WTC11 (cell line): Measurements from ENCODE around the gene TDRKH. TPM values are rescaled to one million over a fixed set of nuclear protein-coding genes. Genes with fewer than 3 reads are reported as not detected.

Experiments used
- ATAC-seq: fragments of 200-7000 bp; cut with Tn5 transposase; 2 replicates; pipeline ENCODE4 v1.10.0; 2021; ENCODE audit warnings: mild to moderate bottlenecking, moderate library complexity
- CTCF ChIA-PET: fragments of 300-600 bp; sonication (Branson Sonifier 250); formaldehyde crosslinking; loops from one replicate; lab custom pipeline; 2021; ENCODE audit warnings: antibody characterized with exemption; lab: Charles Lee
- POLR2A ChIA-PET: fragments of 350-600 bp; sonication (Branson Sonifier 250); formaldehyde crosslinking; loops from one replicate; lab custom pipeline; 2021; ENCODE audit warnings: antibody characterized with exemption; lab: Charles Lee
- DNase-seq: peaks from one replicate; pipeline ENCODE4 v3.0.0; 2021; ENCODE audit warnings: low spot score
- H3K27ac Mint-ChIP-seq: 2 replicates; pipeline ENCODE4 v1.8.0; 2021; ENCODE audit warnings: mixed read lengths
- H3K27me3 Mint-ChIP-seq: 2 replicates; pipeline ENCODE4 v1.8.0; 2021; ENCODE audit warnings: low read depth, mild to moderate bottlenecking, moderate library complexity, mixed read lengths
- H3K36me3 Mint-ChIP-seq: 2 replicates; pipeline ENCODE4 v1.8.0; 2021; ENCODE audit warnings: mixed read lengths
- H3K4me1 Mint-ChIP-seq: 2 replicates; pipeline ENCODE4 v1.8.0; 2022; ENCODE audit warnings: mixed read lengths
- H3K4me3 Mint-ChIP-seq: 2 replicates; pipeline ENCODE4 v1.8.0; 2021; ENCODE audit warnings: mild to moderate bottlenecking, moderate library complexity, mixed read lengths
- H3K9me3 Mint-ChIP-seq: 2 replicates; pipeline ENCODE4 v1.8.0; 2021; ENCODE audit warnings: mixed read lengths
- GRHL2 ChIP-seq: fragments of 250-450 bp; sonication (Bioruptor Pico); IDR thresholded peaks from 2 replicates; pipeline ENCODE4 v1.8.0; 2022; ENCODE audit warnings: mild to moderate bottlenecking, moderate library complexity; ENCODE audit not compliant: insufficient replicate concordance, severe bottlenecking
- NR3C1 ChIP-seq: sonication (generic); formaldehyde crosslinking; conservative IDR thresholded peaks from 2 replicates; pipeline ENCODE4 v1.8.1; 2023; ENCODE audit warnings: low read depth, mild to moderate bottlenecking, missing genetic modification reagents
- TEAD4 ChIP-seq: sonication (generic); formaldehyde crosslinking; IDR thresholded peaks from 2 replicates; pipeline ENCODE4 v1.8.0; 2022; ENCODE audit warnings: mild to moderate bottlenecking, missing genetic modification reagents
- ZNF121 ChIP-seq: sonication (generic); formaldehyde crosslinking; IDR thresholded peaks from 2 replicates; pipeline ENCODE4 v1.8.0; 2023; ENCODE audit warnings: missing genetic modification reagents
- ZNF219 ChIP-seq: sonication (generic); formaldehyde crosslinking; IDR thresholded peaks from 2 replicates; pipeline ENCODE4 v1.8.0; 2023; ENCODE audit warnings: missing genetic modification reagents, mild to moderate bottlenecking, borderline replicate concordance
- ZNF232 ChIP-seq: sonication (generic); formaldehyde crosslinking; IDR thresholded peaks from 2 replicates; pipeline ENCODE4 v1.8.0; 2022; ENCODE audit warnings: mild to moderate bottlenecking, missing genetic modification reagents
- ZNF416 ChIP-seq: fragments of 250-450 bp; sonication (Bioruptor Pico); IDR thresholded peaks from 2 replicates; pipeline ENCODE4 v1.9.0; 2021; ENCODE audit warnings: mild to moderate bottlenecking, inconsistent platforms
- total RNA-seq: library from RNA; stranded (reverse); gene quantifications from 3 replicates; pipeline ENCODE4 v1.2.3, GENCODE V29; 2021
- TF ChIP-seq, protein P1 (sequence below): fragments of 250-450 bp; sonication (Bioruptor Pico); IDR thresholded peaks from 2 replicates; pipeline ENCODE4 v1.9.0; 2021; ENCODE audit warnings: mild to moderate bottlenecking, borderline replicate concordance
- TF ChIP-seq, protein P2 (sequence below): fragments of 250-450 bp; sonication (Bioruptor Pico); IDR thresholded peaks from 2 replicates; pipeline ENCODE4 v2.1.2; 2022; ENCODE audit warnings: mild to moderate bottlenecking, moderate library complexity
- TF ChIP-seq, protein P3 (sequence below): sonication (generic); formaldehyde crosslinking; IDR thresholded peaks from 2 replicates; pipeline ENCODE4 v1.8.1; 2022; ENCODE audit warnings: low read depth, mild to moderate bottlenecking, moderate library complexity, missing genetic modification reagents, borderline replicate concordance
- TF ChIP-seq, protein P4 (sequence below): fragments of 250-450 bp; sonication (Bioruptor Pico); IDR thresholded peaks from 2 replicates; pipeline ENCODE4 v1.9.0; 2021; ENCODE audit warnings: mild to moderate bottlenecking
- TF ChIP-seq, protein P5 (sequence below): sonication (generic); formaldehyde crosslinking; IDR thresholded peaks from 2 replicates; pipeline ENCODE4 v1.8.1; 2022; ENCODE audit warnings: mild to moderate bottlenecking, moderate library complexity, missing genetic modification reagents

Gene TDRKH
- total RNA-seq, 1 experiment from 2014 or later = 21.8 TPM

DNA sequence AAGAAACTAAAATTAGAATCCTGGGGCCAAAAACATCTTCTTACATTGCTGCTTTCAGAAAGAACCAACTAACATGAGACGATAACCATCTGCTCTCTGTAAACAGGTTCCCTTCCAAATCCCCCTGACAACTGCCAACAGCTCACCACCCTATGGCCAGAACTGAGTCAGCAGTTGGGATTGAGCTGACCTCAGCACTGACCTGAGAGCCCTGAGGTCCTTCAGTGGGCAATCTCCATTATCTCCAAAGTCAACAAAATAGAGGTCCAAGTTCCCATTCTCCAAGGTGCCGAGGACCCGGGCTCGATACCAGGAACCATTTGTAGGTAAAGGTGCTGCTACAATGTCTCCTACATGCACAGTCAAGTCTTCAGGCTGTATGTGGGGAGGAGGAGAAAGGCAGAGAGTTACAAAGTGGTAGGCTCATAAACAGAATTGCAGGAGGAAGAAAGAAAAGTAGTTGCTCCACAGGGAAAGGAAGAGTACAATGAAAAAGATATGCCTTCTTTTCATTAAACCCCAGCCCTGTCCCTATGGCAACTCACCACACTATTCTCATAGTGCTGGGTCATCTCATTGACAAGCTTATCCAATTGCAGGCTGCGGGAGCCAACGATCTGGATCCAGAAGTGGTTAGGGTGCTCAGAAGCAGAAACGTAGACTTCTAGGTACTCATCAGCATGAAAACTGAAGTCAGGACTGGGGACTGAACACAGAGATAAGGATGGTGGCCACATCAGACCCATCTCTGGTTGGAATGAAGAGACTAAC is 14.2 kb downstream of the TDRKH start:
- POLR2A ChIA-PET = no interaction called here
- Mint-ChIP-seq H3K4me1 (no peaks in the 10 kb centered on the region), H3K27ac (no peak overlapping the region), H3K4me3 (no peak overlapping the region), H3K36me3 (peaks cover 41% of the 10 kb centered on the region), H3K9me3 (no peaks in the 10 kb centered on the region), H3K27me3 (no peaks in the 10 kb centered on the region)
- CTCF ChIA-PET = no interaction called here
- ATAC-seq (no peak), DNase-seq (no peak)
- TF ChIP-seq, protein P1, sequence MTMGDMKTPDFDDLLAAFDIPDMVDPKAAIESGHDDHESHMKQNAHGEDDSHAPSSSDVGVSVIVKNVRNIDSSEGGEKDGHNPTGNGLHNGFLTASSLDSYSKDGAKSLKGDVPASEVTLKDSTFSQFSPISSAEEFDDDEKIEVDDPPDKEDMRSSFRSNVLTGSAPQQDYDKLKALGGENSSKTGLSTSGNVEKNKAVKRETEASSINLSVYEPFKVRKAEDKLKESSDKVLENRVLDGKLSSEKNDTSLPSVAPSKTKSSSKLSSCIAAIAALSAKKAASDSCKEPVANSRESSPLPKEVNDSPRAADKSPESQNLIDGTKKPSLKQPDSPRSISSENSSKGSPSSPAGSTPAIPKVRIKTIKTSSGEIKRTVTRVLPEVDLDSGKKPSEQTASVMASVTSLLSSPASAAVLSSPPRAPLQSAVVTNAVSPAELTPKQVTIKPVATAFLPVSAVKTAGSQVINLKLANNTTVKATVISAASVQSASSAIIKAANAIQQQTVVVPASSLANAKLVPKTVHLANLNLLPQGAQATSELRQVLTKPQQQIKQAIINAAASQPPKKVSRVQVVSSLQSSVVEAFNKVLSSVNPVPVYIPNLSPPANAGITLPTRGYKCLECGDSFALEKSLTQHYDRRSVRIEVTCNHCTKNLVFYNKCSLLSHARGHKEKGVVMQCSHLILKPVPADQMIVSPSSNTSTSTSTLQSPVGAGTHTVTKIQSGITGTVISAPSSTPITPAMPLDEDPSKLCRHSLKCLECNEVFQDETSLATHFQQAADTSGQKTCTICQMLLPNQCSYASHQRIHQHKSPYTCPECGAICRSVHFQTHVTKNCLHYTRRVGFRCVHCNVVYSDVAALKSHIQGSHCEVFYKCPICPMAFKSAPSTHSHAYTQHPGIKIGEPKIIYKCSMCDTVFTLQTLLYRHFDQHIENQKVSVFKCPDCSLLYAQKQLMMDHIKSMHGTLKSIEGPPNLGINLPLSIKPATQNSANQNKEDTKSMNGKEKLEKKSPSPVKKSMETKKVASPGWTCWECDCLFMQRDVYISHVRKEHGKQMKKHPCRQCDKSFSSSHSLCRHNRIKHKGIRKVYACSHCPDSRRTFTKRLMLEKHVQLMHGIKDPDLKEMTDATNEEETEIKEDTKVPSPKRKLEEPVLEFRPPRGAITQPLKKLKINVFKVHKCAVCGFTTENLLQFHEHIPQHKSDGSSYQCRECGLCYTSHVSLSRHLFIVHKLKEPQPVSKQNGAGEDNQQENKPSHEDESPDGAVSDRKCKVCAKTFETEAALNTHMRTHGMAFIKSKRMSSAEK (CRISPR knock-in tag) = no peak
- TF ChIP-seq, protein P2, sequence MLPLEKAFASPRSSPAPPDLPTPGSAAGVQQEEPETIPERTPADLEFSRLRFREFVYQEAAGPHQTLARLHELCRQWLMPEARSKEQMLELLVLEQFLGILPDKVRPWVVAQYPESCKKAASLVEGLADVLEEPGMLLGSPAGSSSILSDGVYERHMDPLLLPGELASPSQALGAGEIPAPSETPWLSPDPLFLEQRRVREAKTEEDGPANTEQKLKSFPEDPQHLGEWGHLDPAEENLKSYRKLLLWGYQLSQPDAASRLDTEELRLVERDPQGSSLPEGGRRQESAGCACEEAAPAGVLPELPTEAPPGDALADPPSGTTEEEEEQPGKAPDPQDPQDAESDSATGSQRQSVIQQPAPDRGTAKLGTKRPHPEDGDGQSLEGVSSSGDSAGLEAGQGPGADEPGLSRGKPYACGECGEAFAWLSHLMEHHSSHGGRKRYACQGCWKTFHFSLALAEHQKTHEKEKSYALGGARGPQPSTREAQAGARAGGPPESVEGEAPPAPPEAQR (CRISPR knock-in tag) = no peak
- no peak for TF ChIP-seq NR3C1
- TF ChIP-seq, protein P3, sequence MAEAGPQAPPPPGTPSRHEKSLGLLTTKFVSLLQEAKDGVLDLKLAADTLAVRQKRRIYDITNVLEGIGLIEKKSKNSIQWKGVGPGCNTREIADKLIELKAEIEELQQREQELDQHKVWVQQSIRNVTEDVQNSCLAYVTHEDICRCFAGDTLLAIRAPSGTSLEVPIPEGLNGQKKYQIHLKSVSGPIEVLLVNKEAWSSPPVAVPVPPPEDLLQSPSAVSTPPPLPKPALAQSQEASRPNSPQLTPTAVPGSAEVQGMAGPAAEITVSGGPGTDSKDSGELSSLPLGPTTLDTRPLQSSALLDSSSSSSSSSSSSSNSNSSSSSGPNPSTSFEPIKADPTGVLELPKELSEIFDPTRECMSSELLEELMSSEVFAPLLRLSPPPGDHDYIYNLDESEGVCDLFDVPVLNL (CRISPR knock-in tag) = no peak
- no peak for TF ChIP-seq GRHL2 (CRISPR knock-in tag)
- TF ChIP-seq ZNF232 = no peak
- TF ChIP-seq, protein P4, sequence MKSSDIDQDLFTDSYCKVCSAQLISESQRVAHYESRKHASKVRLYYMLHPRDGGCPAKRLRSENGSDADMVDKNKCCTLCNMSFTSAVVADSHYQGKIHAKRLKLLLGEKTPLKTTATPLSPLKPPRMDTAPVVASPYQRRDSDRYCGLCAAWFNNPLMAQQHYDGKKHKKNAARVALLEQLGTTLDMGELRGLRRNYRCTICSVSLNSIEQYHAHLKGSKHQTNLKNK = no peak
- no peak for TF ChIP-seq TEAD4 (CRISPR knock-in tag)

DNA sequence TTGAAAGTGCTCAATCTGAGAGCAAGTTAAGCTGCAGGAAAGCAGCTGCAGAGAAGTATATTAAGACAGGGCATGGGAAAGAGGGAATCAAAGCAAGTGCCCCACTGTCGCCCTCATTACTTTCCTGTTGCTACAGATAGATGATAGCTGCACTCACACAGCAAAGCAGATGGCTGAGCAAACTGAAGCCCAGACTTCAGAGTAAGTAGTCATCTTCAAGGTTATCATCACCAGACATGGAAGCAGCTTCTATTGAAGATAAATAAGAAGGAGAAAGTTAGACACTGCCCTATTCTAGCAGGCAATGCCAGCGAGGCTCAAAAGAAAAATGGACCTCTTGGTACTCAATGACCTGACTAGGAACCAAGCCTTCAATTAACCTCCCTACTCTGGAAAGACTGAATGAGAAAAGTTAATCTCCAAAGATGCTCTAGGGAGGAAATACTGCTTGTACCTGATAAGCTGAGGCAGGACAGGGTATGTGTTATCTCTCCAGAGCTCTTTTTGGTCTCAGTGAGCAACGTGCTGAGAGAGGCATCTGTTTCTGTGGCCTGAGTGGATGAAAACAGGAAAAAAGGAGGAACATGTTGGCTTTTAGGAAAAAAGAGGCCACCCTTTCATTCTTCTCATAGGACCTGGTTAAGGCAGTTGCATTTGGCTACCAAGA is 15.9 kb downstream of the TDRKH start:
- H3K9me3 Mint-ChIP-seq = peaks cover 9% of the 10 kb centered on the region
- H3K4me3 Mint-ChIP-seq = no peak overlapping the region
- no peak for DNase-seq
- no peak overlapping the region for H3K27ac Mint-ChIP-seq
- CTCF ChIA-PET = no interaction called here
- POLR2A ChIA-PET = interaction anchor here (1.2 kb wide), 1 partner anchor 11 kb away, joined by 5 read pairs; the partner anchor contains the start of gene MRPL9
- peaks cover 42% of the 10 kb centered on the region for H3K36me3 Mint-ChIP-seq
- H3K4me1 Mint-ChIP-seq = no peaks in the 10 kb centered on the region
- H3K27me3 Mint-ChIP-seq = peaks cover 2% of the 10 kb centered on the region; the same call in 1 of the 2 replicates
- no peak for ATAC-seq
- TF ChIP-seq ZNF416 (CRISPR knock-in tag) = no peak
- TF ChIP-seq ZNF219 (CRISPR knock-in tag) = no peak
- no peak for TF ChIP-seq ZNF121 (CRISPR knock-in tag)
- TF ChIP-seq, protein P5, sequence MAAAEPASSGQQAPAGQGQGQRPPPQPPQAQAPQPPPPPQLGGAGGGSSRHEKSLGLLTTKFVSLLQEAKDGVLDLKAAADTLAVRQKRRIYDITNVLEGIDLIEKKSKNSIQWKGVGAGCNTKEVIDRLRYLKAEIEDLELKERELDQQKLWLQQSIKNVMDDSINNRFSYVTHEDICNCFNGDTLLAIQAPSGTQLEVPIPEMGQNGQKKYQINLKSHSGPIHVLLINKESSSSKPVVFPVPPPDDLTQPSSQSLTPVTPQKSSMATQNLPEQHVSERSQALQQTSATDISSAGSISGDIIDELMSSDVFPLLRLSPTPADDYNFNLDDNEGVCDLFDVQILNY (CRISPR knock-in tag) = no peak
